ENCODE data around the gene BYSL.

DNA sequence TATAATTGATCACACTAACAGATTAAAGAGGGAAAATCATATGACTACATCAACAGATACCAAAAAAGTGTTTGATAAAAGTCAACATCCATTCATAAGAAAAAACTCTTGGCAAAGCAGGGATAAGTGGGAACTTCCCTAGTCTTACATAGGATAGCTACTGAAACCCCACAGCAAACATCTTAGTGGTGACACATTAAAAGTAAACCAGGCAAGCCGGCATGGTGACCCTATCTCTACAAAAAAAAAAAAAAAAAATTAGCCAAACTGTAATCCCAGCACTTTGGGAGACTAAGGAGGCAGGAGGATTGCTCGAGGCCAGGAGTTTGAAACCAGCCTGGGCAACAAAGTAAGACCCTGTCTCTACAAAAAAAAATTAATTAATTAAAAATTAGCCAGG, 34.1 kb downstream of the BYSL start:
- no peak for TF ChIP-seq POLR2AphosphoS5 (IDR thresholded peaks at IDR 0.05)
- TF ChIP-seq, protein P1, sequence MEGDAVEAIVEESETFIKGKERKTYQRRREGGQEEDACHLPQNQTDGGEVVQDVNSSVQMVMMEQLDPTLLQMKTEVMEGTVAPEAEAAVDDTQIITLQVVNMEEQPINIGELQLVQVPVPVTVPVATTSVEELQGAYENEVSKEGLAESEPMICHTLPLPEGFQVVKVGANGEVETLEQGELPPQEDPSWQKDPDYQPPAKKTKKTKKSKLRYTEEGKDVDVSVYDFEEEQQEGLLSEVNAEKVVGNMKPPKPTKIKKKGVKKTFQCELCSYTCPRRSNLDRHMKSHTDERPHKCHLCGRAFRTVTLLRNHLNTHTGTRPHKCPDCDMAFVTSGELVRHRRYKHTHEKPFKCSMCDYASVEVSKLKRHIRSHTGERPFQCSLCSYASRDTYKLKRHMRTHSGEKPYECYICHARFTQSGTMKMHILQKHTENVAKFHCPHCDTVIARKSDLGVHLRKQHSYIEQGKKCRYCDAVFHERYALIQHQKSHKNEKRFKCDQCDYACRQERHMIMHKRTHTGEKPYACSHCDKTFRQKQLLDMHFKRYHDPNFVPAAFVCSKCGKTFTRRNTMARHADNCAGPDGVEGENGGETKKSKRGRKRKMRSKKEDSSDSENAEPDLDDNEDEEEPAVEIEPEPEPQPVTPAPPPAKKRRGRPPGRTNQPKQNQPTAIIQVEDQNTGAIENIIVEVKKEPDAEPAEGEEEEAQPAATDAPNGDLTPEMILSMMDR (IDR thresholded peaks at IDR 0.05), result no peak
